ENCODE results near the gene FITM1.

DNA sequence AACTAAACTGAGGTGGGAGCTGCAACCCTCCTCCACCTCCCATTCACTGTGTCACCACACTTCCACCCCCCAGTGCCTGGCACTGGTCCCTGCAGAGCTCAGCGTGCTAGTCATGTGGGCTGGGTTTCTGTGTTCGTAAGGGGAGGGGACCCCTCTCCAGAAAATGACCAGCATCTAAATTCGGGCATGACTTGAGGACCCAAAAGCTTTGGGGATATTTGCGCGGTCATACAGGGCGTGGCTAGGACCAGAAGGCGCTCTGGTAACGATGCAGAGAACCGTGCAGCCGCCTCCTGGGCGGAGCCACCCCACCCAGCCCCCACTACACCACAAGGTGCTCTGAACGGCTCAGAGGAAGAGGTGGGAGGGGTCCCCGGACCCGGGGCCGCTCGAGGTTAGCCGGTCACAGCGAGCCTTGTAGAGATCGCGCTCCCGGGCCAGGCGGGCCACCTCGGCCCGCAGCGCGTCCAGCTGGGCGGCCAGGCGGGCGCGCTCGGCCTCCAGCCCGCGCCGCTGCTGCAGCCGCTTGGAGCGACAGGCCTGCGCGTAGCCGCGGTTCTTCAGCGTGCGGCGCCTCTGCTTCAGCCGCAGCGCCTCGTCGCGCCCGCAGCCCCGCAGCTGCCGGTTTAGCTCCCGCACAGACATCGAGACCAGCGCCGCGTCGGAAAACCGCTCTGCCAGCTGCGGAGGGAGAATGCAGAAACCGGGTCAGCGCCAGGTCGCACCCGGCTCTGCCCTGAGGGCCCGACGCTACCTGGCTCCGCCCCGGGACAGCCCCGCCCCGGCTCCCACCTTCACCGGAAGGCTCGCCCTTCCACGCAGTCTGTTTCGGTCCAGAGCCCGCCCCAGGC is 49.3 kb upstream of the FITM1 start:
- TF ChIP-seq, protein P1, sequence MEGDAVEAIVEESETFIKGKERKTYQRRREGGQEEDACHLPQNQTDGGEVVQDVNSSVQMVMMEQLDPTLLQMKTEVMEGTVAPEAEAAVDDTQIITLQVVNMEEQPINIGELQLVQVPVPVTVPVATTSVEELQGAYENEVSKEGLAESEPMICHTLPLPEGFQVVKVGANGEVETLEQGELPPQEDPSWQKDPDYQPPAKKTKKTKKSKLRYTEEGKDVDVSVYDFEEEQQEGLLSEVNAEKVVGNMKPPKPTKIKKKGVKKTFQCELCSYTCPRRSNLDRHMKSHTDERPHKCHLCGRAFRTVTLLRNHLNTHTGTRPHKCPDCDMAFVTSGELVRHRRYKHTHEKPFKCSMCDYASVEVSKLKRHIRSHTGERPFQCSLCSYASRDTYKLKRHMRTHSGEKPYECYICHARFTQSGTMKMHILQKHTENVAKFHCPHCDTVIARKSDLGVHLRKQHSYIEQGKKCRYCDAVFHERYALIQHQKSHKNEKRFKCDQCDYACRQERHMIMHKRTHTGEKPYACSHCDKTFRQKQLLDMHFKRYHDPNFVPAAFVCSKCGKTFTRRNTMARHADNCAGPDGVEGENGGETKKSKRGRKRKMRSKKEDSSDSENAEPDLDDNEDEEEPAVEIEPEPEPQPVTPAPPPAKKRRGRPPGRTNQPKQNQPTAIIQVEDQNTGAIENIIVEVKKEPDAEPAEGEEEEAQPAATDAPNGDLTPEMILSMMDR (IDR thresholded peaks at IDR 0.05; ENCODE audit: low read length), result no peak; the same call in 1 of the 2 replicates
- no peak for TF ChIP-seq EZH2 (IDR thresholded peaks at IDR 0.05; ENCODE audit: borderline replicate concordance, low read length)
